NB4 (cell line): Measurements from ENCODE around the gene RAB3C.
"Not testable (repeated sequence)": the region's sequence is repeated elsewhere in the genome, so short reads cannot be mapped to it uniquely, and the experiment has no call there.

Experiments used
- CTCF ChIP-seq: IDR thresholded peaks from one replicate; pipeline ENCODE4 v1.5.1; 2012; ENCODE audit warnings: low read depth, low read length
- MAX ChIP-seq: IDR thresholded peaks from 2 replicates; pipeline ENCODE4 v1.6.1; 2011; ENCODE audit warnings: low read depth, low read length
- MYC ChIP-seq: IDR thresholded peaks from 2 replicates; pipeline ENCODE4 v1.6.1; 2011; ENCODE audit warnings: low read depth, low read length
- POLR2A ChIP-seq: IDR thresholded peaks from 2 replicates; pipeline ENCODE4 v1.6.1; 2011; ENCODE audit warnings: mild to moderate bottlenecking; ENCODE audit not compliant: insufficient read length; ENCODE audit errors: extremely low read depth

- TF ChIP-seq CTCF, POLR2A, MAX, MYC: not testable (repeated sequence)
Measured at GRCh38 chr5:58564043-58564832, 18.6 kb upstream of the RAB3C start.
